Panc1 (cell line): ENCODE results near the gene NPAS3. TPM values are rescaled to one million over a fixed set of nuclear protein-coding genes. Genes with fewer than 3 reads are reported as not detected.

Experiments
- ATAC-seq: fragments of 200-7000 bp; cut with Tn5 transposase; 2 replicates; pipeline ENCODE4 v1.9.1; 2020; ENCODE audit warnings: mild to moderate bottlenecking, moderate library complexity
- BruUV-seq: library from RNA; stranded (reverse); fragments of 400-500 nt; replicated peaks from 2 replicates; lab custom pipeline; 2021; lab: Mats Ljungman, UMichigan
- CTCF ChIA-PET: fragments of 300-600 bp; sonication (Branson Sonifier 250); formaldehyde crosslinking; loops from one replicate; lab custom pipeline; 2022; ENCODE audit warnings: antibody characterized with exemption; lab: Charles Lee
- POLR2A ChIA-PET: fragments of 300-600 bp; sonication (Branson Sonifier 250); formaldehyde crosslinking; loops from one replicate; lab custom pipeline; 2022; ENCODE audit warnings: antibody characterized with exemption; lab: Charles Lee
- DNase-seq: peaks from one replicate; pipeline ENCODE4 v3.0.0-alpha.2; 2010; ENCODE audit warnings: low read depth, low spot score
- H3K27ac ChIP-seq: 2 replicates; pipeline ENCODE4 v1.5.1; 2011; ENCODE audit warnings: mild to moderate bottlenecking, low read length, inconsistent platforms
- H3K27me3 ChIP-seq: fragments of 200-500 bp; sonication (Bioruptor generic); 2 replicates; pipeline ENCODE4 v1.6.0; 2014; ENCODE audit warnings: low read length, inconsistent platforms; ENCODE audit not compliant: control insufficient read depth, insufficient read depth
- H3K36me3 ChIP-seq: fragments of 200-500 bp; sonication (Bioruptor generic); 2 replicates; pipeline ENCODE4 v1.5.1; 2014; ENCODE audit warnings: inconsistent platforms, mild to moderate bottlenecking, low read length, moderate library complexity; ENCODE audit not compliant: control insufficient read depth, insufficient read depth
- H3K4me1 ChIP-seq: 2 replicates; pipeline ENCODE4 v1.5.1; 2011; ENCODE audit warnings: inconsistent platforms, mild to moderate bottlenecking, low read length, moderate library complexity; ENCODE audit not compliant: control insufficient read depth, insufficient read depth
- H3K4me3 ChIP-seq, 2 experiments: 2 replicates each; pipeline ENCODE4 v1.5.1; 2011 to 2012; ENCODE audit warnings: low read depth in 2 of 2, low read length in 2 of 2, mild to moderate bottlenecking in 2 of 2, inconsistent platforms in 1 of 2, moderate library complexity in 1 of 2
- H3K9me3 ChIP-seq: fragments of 200-500 bp; sonication (Bioruptor generic); 2 replicates; pipeline ENCODE4 v1.5.1; 2014; ENCODE audit warnings: low read depth, mild to moderate bottlenecking, inconsistent platforms, low read length, moderate library complexity; ENCODE audit not compliant: control insufficient read depth, insufficient read depth
- POLR2AphosphoS5 ChIP-seq: IDR thresholded peaks from 2 replicates; pipeline ENCODE4 v1.6.1; 2012; ENCODE audit warnings: mild to moderate bottlenecking, low read depth, low read length, moderate library complexity
- REST ChIP-seq, 2 experiments: IDR thresholded peaks; 2 replicates each; pipeline ENCODE4 v1.6.1; 2011 to 2012; ENCODE audit warnings: low read depth in 2 of 2, control low read depth in 1 of 2, low read length in 1 of 2, mild to moderate bottlenecking in 1 of 2, moderate library complexity in 1 of 2; ENCODE audit not compliant: insufficient read depth in 1 of 2
- SIN3A ChIP-seq: IDR thresholded peaks from 2 replicates; pipeline ENCODE4 v1.6.1; 2012; ENCODE audit warnings: low read depth, mild to moderate bottlenecking, low read length, moderate library complexity, borderline replicate concordance; ENCODE audit not compliant: insufficient read depth
- TCF7L2 ChIP-seq: IDR thresholded peaks from 2 replicates; pipeline ENCODE4 v1.6.1; 2011; ENCODE audit warnings: mild to moderate bottlenecking, low read depth, low read length, inconsistent platforms
- in situ Hi-C: cut with HindIII; loops from 2 replicates; pipeline ENCODE4 v1.10.0; 2016; ENCODE audit warnings: low sequenced_read_pairs, low pct_unique_long_range_greater_than_20kb
- intact Hi-C: fragments of 100-400 bp; cut with micrococcal nuclease; formaldehyde crosslinking; loops from one replicate; pipeline ENCODE4 v1.10.0; 2022; ENCODE audit not compliant: unreplicated experiment
- total RNA-seq: library from RNA; stranded (reverse); gene quantifications from one replicate; pipeline ENCODE4 v1.2.1, GENCODE V29; 2021; ENCODE audit not compliant: unreplicated experiment
- TF ChIP-seq, protein P1 (sequence below): fragments of 450-650 bp; IDR thresholded peaks from 2 replicates; pipeline ENCODE4 v1.5.1; 2017; ENCODE audit warnings: mild to moderate bottlenecking

Gene NPAS3
- total RNA-seq, 1 experiment from 2014 or later = 0.23 TPM

GRCh38 chr14:33475623-33476022, 536.9 kb downstream of the NPAS3 start:
- Histone ChIP-seq H3K4me3 (no peak overlapping the region), H3K27ac (no peak overlapping the region), H3K36me3 (no peaks in the 10 kb centered on the region), H3K9me3 (no peaks in the 10 kb centered on the region), H3K4me1 (no peaks in the 10 kb centered on the region), H3K27me3 (no peaks in the 10 kb centered on the region)
- TF ChIP-seq, protein P1, sequence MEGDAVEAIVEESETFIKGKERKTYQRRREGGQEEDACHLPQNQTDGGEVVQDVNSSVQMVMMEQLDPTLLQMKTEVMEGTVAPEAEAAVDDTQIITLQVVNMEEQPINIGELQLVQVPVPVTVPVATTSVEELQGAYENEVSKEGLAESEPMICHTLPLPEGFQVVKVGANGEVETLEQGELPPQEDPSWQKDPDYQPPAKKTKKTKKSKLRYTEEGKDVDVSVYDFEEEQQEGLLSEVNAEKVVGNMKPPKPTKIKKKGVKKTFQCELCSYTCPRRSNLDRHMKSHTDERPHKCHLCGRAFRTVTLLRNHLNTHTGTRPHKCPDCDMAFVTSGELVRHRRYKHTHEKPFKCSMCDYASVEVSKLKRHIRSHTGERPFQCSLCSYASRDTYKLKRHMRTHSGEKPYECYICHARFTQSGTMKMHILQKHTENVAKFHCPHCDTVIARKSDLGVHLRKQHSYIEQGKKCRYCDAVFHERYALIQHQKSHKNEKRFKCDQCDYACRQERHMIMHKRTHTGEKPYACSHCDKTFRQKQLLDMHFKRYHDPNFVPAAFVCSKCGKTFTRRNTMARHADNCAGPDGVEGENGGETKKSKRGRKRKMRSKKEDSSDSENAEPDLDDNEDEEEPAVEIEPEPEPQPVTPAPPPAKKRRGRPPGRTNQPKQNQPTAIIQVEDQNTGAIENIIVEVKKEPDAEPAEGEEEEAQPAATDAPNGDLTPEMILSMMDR = peak; percentile 16; the same call in 1 of the 2 replicates
- no peak for TF ChIP-seq POLR2AphosphoS5
- no peak for ATAC-seq
- BruUV-seq = no TSS peak
- intact Hi-C loops (no loop called here), in situ Hi-C loops (no loop called here)
- DNase-seq = peak; percentile 2
- POLR2A ChIA-PET = no interaction called here
- CTCF ChIA-PET = no interaction called here

GRCh38 chr14:33477797-33478196, 539.1 kb downstream of the NPAS3 start:
- H3K9me3 ChIP-seq = no peaks in the 10 kb centered on the region
- no peaks in the 10 kb centered on the region for H3K27me3 ChIP-seq
- BruUV-seq = no TSS peak
- in situ Hi-C loops = no loop called here
- TF ChIP-seq SIN3A (no peak), POLR2AphosphoS5 (no peak)
- TF ChIP-seq, protein P1 = no peak
- CTCF ChIA-PET = no interaction called here
- POLR2A ChIA-PET = no interaction called here
- ATAC-seq (no peak), DNase-seq (no peak)
- no peaks in the 10 kb centered on the region for H3K36me3 ChIP-seq
- no peak overlapping the region for H3K4me3 ChIP-seq
- no peaks in the 10 kb centered on the region for H3K4me1 ChIP-seq
- intact Hi-C loops = no loop called here
- no peak overlapping the region for H3K27ac ChIP-seq

DNA sequence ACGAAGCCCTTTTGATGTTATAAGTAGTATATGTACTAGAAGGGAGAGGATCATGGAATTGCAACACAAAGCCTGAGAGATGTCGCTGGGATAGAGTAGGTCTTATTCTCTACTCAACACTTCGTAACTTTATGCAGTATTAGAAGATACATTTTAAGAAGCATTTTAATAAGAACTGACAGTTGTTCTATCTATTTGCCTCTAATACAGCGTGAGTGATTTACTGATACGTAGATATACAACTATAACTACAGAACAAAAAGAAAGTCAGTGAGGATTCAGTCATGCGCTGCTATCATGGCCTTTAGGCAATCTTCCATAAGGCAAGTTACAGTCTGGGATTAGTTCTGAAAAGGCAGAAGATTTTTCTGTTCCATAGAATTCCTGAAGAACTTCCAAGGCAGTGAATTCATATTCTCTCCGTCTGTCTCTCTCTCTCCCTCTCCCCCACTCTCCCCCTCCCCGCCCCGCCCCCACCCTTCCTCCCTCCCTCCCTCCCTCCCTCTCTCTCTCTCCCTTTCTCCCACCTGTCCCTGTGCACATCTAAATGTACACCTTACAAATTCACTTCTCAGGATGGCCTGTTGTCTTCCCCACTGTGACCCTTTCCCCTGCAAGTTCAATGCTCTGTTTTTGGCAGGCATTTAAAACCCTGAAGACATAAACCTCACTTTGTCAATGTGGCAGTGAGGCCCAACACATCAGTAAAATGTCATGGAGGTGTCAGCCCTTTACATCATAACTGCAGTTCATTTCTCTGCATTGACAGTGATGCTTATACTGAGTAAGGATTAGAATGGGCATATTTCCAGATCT, 541.6 kb downstream of the NPAS3 start:
- BruUV-seq = no TSS peak
- intact Hi-C loops (no loop called here), in situ Hi-C loops (no loop called here)
- POLR2A ChIA-PET = no interaction called here
- CTCF ChIA-PET = no interaction called here
- Histone ChIP-seq H3K4me1 (no peaks in the 10 kb centered on the region), H3K27me3 (no peaks in the 10 kb centered on the region), H3K27ac (no peak overlapping the region), H3K4me3 (no peak overlapping the region), H3K36me3 (no peaks in the 10 kb centered on the region), H3K9me3 (no peaks in the 10 kb centered on the region)
- TF ChIP-seq SIN3A (no peak), POLR2AphosphoS5 (no peak), REST (IDR thresholded peaks at IDR 0.05; ENCODE audit: insufficient read depth in 1 of 2, low read depth in 2 of 2, low read length in 1 of 2) (no peak), TCF7L2 (no peak)
- TF ChIP-seq, protein P1 = no peak
- DNase-seq (no peak), ATAC-seq (no peak)
